HG02938 (cell line): ENCODE data around the gene ZNF189.

ENCODE experiments used
- ATAC-seq: cut with Tn5 transposase; IDR thresholded peaks from one replicate; pipeline ENCODE4 v1.9.1; 2021; ENCODE audit warnings: mild to moderate bottlenecking, moderate library complexity; ENCODE audit not compliant: unreplicated experiment

Gene ZNF189

GRCh38 chr9:101417977-101418376 is 19.3 kb downstream of the ZNF189 start:
- ATAC-seq: no peak

- no peak for ATAC-seq
These were observed 20.1 kb downstream of the ZNF189 start for GRCh38 chr9:101418518-101419430.

GRCh38 chr9:101419863-101420262 is 21.2 kb downstream of the ZNF189 start:
- no peak for ATAC-seq

- no peak for ATAC-seq
These were observed 23.0 kb downstream of the ZNF189 start for GRCh38 chr9:101421653-101422065.

GRCh38 chr9:101427358-101427757 is 28.7 kb downstream of the ZNF189 start:
- no peak for ATAC-seq

- ATAC-seq: peak; percentile 67
These were observed 29.5 kb downstream of the ZNF189 start for GRCh38 chr9:101427957-101428655.

GRCh38 chr9:101428909-101429308 is 30.3 kb downstream of the ZNF189 start:
- ATAC-seq: no peak

GRCh38 chr9:101429736-101430135 is 31.1 kb downstream of the ZNF189 start:
- ATAC-seq: no peak

- no peak for ATAC-seq
These were observed 33.5 kb downstream of the ZNF189 start for GRCh38 chr9:101432171-101432570.

- ATAC-seq: no peak
These were observed 34.1 kb downstream of the ZNF189 start for GRCh38 chr9:101432740-101433139.

- ATAC-seq: no peak
These were observed 34.6 kb downstream of the ZNF189 start for GRCh38 chr9:101433229-101433628.

GRCh38 chr9:101434998-101435397 is 36.3 kb downstream of the ZNF189 start:
- ATAC-seq: no peak

GRCh38 chr9:101435601-101436079 is 37.0 kb downstream of the ZNF189 start, which contains the start of gene ALDOB:
Gene ALDOB (minus strand): TSS chr9:101435774. CDS start chr9:101430887, 4,887 bp downstream.
- ATAC-seq: no peak

- ATAC-seq: no peak
These were observed 39.2 kb downstream of the ZNF189 start for GRCh38 chr9:101437806-101438232.

GRCh38 chr9:101438523-101438922 is 39.9 kb downstream of the ZNF189 start:
- no peak for ATAC-seq

- no peak for ATAC-seq
These were observed 42.1 kb downstream of the ZNF189 start for GRCh38 chr9:101440714-101441230.

GRCh38 chr9:101442318-101442717 is 43.7 kb downstream of the ZNF189 start:
- ATAC-seq: no peak

- no peak for ATAC-seq
These were observed 44.1 kb downstream of the ZNF189 start for GRCh38 chr9:101442736-101443135.

- ATAC-seq: no peak
These were observed 44.7 kb downstream of the ZNF189 start for GRCh38 chr9:101443364-101443771.

GRCh38 chr9:101445353-101446029 is 46.8 kb downstream of the ZNF189 start:
- no peak for ATAC-seq

GRCh38 chr9:101446732-101447131 is 48.1 kb downstream of the ZNF189 start:
- ATAC-seq: no peak
